DND-41 (cell line): ENCODE measurements around the gene DLST.

ENCODE experiments used
- EZH2 ChIP-seq: IDR thresholded peaks from 3 replicates; pipeline ENCODE4 v1.6.1; 2012; ENCODE audit warnings: borderline replicate concordance, low read depth, mild to moderate bottlenecking, moderate library complexity, low read length, inconsistent platforms; ENCODE audit not compliant: severe bottlenecking
- TF ChIP-seq, protein P1 (sequence below): IDR thresholded peaks from 2 replicates; pipeline ENCODE4 v1.5.1; 2012; ENCODE audit warnings: borderline replicate concordance, low read length, moderate library complexity, mild to moderate bottlenecking; ENCODE audit not compliant: poor library complexity, severe bottlenecking; ENCODE audit errors: extremely low read depth

DNA sequence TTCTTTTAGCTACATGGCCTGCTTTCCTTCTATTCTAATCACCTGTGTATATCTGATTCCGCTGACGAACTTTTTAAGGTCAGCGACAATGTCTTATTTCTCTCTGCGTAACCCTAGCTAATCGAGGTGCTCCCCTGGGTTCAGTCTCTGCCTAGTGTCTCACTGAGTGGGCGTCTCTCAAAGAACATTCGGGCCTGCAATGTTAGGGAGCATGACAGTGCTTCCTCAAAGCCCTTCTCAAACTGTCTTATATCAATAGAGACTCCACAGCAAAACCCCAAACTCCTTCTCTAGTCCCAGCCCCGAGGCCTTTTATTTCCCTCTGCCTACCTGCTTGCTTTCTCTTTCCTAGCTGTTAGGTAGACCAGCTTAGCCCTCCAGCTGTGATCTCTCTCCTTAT is 55.0 kb downstream of the DLST start:
- TF ChIP-seq, protein P1, sequence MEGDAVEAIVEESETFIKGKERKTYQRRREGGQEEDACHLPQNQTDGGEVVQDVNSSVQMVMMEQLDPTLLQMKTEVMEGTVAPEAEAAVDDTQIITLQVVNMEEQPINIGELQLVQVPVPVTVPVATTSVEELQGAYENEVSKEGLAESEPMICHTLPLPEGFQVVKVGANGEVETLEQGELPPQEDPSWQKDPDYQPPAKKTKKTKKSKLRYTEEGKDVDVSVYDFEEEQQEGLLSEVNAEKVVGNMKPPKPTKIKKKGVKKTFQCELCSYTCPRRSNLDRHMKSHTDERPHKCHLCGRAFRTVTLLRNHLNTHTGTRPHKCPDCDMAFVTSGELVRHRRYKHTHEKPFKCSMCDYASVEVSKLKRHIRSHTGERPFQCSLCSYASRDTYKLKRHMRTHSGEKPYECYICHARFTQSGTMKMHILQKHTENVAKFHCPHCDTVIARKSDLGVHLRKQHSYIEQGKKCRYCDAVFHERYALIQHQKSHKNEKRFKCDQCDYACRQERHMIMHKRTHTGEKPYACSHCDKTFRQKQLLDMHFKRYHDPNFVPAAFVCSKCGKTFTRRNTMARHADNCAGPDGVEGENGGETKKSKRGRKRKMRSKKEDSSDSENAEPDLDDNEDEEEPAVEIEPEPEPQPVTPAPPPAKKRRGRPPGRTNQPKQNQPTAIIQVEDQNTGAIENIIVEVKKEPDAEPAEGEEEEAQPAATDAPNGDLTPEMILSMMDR, result no peak
- no peak for TF ChIP-seq EZH2
